Nephron progenitor cell (in vitro differentiated cells): ENCODE measurements around the gene SPPL2B.

Experiments
- DNase-seq: peaks from one replicate; pipeline ENCODE4 v3.0.0; 2021
- H3K27ac Mint-ChIP-seq: 2 replicates; pipeline ENCODE4 v1.8.0; 2021; ENCODE audit warnings: mild to moderate bottlenecking, moderate library complexity, mixed read lengths
- H3K27me3 Mint-ChIP-seq: 2 replicates; pipeline ENCODE4 v1.8.0; 2021; ENCODE audit warnings: mild to moderate bottlenecking, low read depth, mixed read lengths; ENCODE audit not compliant: poor library complexity
- H3K36me3 Mint-ChIP-seq: 2 replicates; pipeline ENCODE4 v1.8.0; 2021; ENCODE audit warnings: low read depth, mixed read lengths
- H3K4me1 Mint-ChIP-seq: 2 replicates; pipeline ENCODE4 v1.8.0; 2021; ENCODE audit warnings: mixed read lengths
- H3K4me3 Mint-ChIP-seq: 2 replicates; pipeline ENCODE4 v1.8.0; 2021; ENCODE audit warnings: mild to moderate bottlenecking, moderate library complexity, mixed read lengths
- H3K9me3 Mint-ChIP-seq: 2 replicates; pipeline ENCODE4 v1.8.0; 2021; ENCODE audit warnings: mild to moderate bottlenecking, moderate library complexity, mixed read lengths
- TF ChIP-seq, protein P1 (sequence below): fragments of 200-600 bp; sonication (generic); IDR thresholded peaks from 2 replicates; pipeline ENCODE4 v1.5.0; 2021; ENCODE audit warnings: antibody characterized with exemption

Gene SPPL2B

DNA sequence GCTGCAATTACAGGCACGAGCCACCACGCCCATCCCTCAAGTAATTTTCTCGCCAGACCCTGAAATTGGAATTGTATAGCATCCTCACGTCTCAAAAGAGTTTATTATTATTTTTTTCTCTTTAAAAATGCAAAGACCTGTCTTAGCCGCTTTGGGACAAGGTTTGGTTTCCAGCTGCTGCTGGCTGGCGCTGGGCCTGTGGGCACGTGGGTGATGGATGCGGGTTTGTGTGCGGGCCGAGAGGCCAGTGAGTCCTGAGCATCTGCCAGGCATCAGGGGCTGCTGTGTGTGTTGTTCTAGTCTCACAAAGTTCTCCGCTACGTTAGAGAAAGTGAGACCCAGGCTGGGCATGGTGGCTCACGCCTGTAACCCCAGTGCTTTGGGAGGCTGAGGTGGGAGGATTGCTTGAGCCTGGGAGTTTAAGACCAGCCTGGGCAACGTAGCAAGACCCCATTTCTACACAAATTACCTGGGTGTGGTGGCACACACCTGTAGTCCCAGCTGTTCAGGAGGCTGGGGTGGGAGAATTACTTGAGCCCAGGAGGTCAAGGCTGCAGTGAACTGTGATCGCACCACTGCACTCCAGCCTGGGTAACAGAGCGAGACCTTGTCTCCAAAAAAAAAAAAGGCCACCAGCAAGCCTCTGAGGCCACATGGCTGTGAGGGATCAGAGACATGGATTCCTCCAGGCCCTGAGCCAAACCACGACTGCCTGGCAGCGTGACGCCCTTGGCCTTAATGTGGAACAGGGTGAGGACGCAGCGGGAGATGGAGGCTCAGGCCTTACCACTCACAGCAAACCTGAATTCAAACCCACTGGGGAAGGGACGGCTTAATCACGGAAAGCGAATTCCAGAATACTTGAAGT, 26.9 kb downstream of the SPPL2B start:
- TF ChIP-seq, protein P1, sequence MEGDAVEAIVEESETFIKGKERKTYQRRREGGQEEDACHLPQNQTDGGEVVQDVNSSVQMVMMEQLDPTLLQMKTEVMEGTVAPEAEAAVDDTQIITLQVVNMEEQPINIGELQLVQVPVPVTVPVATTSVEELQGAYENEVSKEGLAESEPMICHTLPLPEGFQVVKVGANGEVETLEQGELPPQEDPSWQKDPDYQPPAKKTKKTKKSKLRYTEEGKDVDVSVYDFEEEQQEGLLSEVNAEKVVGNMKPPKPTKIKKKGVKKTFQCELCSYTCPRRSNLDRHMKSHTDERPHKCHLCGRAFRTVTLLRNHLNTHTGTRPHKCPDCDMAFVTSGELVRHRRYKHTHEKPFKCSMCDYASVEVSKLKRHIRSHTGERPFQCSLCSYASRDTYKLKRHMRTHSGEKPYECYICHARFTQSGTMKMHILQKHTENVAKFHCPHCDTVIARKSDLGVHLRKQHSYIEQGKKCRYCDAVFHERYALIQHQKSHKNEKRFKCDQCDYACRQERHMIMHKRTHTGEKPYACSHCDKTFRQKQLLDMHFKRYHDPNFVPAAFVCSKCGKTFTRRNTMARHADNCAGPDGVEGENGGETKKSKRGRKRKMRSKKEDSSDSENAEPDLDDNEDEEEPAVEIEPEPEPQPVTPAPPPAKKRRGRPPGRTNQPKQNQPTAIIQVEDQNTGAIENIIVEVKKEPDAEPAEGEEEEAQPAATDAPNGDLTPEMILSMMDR: no peak
- no peak overlapping the region for H3K27ac Mint-ChIP-seq
- DNase-seq: no peak
- H3K27me3 Mint-ChIP-seq: peaks cover 24% of the 10 kb centered on the region
- peaks cover 8% of the 10 kb centered on the region for H3K4me1 Mint-ChIP-seq
- no peaks in the 10 kb centered on the region for H3K9me3 Mint-ChIP-seq
- no peak overlapping the region for H3K4me3 Mint-ChIP-seq
- H3K36me3 Mint-ChIP-seq: no peaks in the 10 kb centered on the region

DNA sequence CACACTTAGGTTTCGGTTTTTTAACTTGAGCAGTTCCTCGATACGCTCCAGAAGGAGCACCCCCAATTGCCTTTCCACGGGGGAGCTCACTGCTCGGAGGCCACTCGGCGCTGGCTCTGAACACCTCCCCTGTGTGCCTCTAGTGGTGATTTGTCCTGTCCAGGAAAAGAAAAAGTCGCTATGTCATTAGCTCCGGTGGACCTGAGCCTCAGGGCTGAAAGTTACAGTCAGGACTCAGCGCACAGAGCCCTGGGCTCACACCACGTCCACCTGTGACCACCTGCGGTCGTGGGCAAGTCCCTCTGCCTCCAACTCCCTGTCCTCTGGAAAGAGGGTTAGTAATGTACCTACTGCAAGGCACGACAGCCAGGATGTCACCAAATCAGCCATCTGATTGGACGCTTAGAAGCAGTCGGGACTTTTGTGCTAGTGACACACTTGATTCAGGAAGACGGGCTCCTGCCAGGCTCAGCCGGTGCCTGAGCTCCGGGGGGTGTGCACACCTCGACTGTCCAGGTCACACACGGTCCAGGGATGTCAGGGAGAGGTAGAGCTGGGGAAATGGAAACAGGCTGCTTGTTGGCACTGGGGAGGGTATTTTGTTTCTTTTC, 27.7 kb downstream of the SPPL2B start:
- TF ChIP-seq, protein P1: no peak
- no peak overlapping the region for H3K27ac Mint-ChIP-seq
- H3K4me3 Mint-ChIP-seq: no peak overlapping the region
- H3K4me1 Mint-ChIP-seq: peaks cover 11% of the 10 kb centered on the region
- no peak for DNase-seq
- peaks cover 29% of the 10 kb centered on the region for H3K27me3 Mint-ChIP-seq
- H3K9me3 Mint-ChIP-seq: no peaks in the 10 kb centered on the region
- H3K36me3 Mint-ChIP-seq: no peaks in the 10 kb centered on the region

DNA sequence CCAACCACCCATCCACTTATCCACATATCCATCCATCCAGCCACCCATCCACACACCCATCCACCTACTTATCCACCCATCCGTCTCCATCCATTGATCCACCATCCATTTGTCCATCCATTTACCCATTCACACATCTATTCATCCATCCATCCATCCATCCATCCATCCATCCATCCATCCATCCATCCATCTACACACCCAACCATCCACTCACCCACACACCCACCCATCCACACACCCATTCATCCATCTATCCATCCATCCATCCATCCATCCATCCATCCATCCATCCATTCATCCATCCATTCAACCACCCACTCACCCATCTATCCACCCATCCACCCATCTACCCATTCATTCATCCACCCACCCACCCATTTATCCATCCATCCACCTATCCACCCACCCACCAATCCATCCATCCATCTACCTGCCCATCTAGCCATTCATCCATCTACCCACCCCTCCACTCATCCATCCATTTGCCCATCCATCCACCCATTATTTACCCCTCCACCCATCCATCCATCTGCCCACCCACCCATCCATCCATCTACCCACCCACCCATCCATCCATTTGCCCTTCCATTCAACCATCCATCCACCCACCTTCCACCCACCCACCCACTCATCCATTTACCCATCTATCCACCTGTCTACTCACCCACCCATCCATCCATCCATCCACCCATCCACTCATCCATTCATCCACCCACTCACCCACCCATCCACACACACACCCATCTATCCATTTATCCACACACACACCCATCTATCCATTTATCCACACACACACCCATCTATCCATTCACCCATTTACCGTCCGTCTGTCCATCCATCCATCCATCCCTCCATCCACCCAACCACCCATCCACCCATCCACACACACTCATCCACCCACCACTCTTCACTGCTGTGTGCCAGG, 29.1 kb downstream of the SPPL2B start:
- Mint-ChIP-seq H3K9me3 (no peaks in the 10 kb centered on the region), H3K27ac (no peak overlapping the region), H3K4me3 (no peak overlapping the region), H3K4me1 (peaks cover 11% of the 10 kb centered on the region), H3K27me3 (peaks cover 29% of the 10 kb centered on the region), H3K36me3 (no peaks in the 10 kb centered on the region)
- TF ChIP-seq, protein P1: no peak
- DNase-seq: no peak

DNA sequence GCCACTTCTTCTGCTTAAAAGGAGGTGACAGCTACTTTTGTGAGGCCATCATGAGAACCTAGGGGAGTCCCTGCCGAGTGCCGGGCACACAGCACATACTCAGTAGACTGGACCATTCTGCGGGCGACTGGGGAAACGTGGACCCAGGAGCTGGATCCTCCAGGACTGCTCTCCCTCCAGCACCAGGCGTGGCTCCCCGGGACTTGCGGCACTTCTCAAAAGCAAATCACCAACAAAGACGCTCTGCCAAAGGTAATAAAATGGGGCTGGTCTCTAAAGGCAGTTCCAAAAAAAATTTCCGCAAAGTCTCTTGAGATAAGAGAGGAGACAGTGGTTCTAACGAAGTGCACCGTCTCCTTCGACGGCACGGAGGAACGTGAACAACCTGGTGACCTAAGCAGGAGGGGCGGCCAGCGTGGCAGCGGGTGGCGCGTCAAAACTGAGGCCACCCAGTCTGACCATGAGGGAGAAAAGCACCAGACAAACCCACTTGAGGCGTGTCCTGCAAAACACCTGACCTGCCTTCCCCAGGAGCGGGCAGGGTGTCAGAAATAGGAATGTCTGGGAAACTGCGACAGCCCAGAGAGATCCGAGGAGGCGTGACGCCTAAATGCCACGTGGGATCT, 30.2 kb downstream of the SPPL2B start:
- TF ChIP-seq, protein P1: no peak
- H3K4me1 Mint-ChIP-seq: peaks cover 11% of the 10 kb centered on the region
- H3K27me3 Mint-ChIP-seq: peaks cover 29% of the 10 kb centered on the region
- no peak overlapping the region for H3K27ac Mint-ChIP-seq
- no peak for DNase-seq
- H3K4me3 Mint-ChIP-seq: no peak overlapping the region
- no peaks in the 10 kb centered on the region for H3K9me3 Mint-ChIP-seq
- no peaks in the 10 kb centered on the region for H3K36me3 Mint-ChIP-seq

DNA sequence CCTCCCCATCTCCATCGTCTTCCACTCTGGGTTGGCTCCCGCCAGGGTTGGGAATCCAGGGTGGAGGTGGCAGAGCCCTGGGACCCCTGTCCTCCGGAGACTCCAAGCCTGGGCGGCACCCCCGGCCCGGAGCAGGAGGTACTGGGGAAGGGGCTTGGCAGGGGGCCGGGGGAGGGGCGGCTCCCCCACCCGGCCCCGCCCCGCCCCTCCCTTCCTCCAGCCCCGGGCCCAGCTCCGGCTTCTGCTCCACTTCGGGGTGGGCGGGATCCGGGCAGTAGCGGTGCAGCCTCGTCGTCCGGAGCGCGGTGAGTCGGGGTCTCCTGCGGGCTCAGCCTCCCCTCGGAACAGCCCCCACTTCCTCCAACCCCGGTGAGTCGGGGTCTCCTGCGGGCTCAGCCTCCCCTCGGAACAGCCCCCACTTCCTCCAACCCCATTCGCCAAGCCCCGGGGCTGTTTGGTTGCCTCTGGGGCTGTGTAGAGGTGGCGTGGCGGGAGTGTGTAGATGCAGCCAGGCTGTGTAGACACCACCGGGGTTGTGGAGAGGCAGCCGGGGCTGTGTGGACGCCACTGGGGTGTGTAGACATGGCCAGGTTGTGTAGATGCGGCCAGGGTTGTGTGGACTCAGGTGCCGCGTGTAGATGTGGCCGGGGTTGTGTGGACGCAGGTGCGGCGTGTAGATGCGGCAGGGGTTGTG, 31.7 kb downstream of the SPPL2B start, which contains the start of gene TMPRSS9:
TSS of gene TMPRSS9 (plus strand) at position 274 of the 694 bp plus-strand sequence. CDS start 29,521 bp downstream, outside the sequence.
- TF ChIP-seq, protein P1: no peak
- no peak for DNase-seq
- peak within 1 kb of the TSS; percentile 28 for H3K4me3 Mint-ChIP-seq
- no peaks in the 10 kb centered on the region for H3K36me3 Mint-ChIP-seq
- peaks cover 1% of the 10 kb centered on the region for H3K9me3 Mint-ChIP-seq
- H3K4me1 Mint-ChIP-seq: peaks cover 17% of the 10 kb centered on the region
- no peak within 1 kb of the TSS for H3K27ac Mint-ChIP-seq
- peaks cover 32% of the 10 kb centered on the region for H3K27me3 Mint-ChIP-seq
